HepG2 (cell line): ENCODE results near the gene CPNE4. TPM values are rescaled to one million over a fixed set of nuclear protein-coding genes. Genes with fewer than 3 reads are reported as not detected.

Source experiments
- IRX3 ChIP-seq: sonication (generic); formaldehyde crosslinking; IDR thresholded peaks from 2 replicates; pipeline ENCODE4 v1.8.1; 2023; ENCODE audit warnings: mild to moderate bottlenecking, low read depth, missing genetic modification reagents, borderline replicate concordance
- PREB ChIP-seq: sonication (generic); formaldehyde crosslinking; IDR thresholded peaks from 2 replicates; pipeline ENCODE4 v1.4.0; 2020; ENCODE audit warnings: missing genetic modification reagents
- SMAD9 ChIP-seq: sonication (generic); formaldehyde crosslinking; IDR thresholded peaks from 2 replicates; pipeline ENCODE4 v1.5.1; 2020; ENCODE audit warnings: mild to moderate bottlenecking, missing genetic modification reagents
- TRIM22 ChIP-seq: fragments of 450-650 bp; IDR thresholded peaks from 2 replicates; pipeline ENCODE4 v1.6.1; 2017
- ZFP90 ChIP-seq: sonication (generic); formaldehyde crosslinking; IDR thresholded peaks from 2 replicates; pipeline ENCODE4 v1.8.0; 2022; ENCODE audit warnings: missing genetic modification reagents, mild to moderate bottlenecking, inconsistent platforms, borderline replicate concordance
- ZHX2 ChIP-seq, 2 experiments: sonication (generic) in 1 of 2; formaldehyde crosslinking in 1 of 2; IDR thresholded peaks; 2 replicates each; pipeline versions ENCODE4 v1.6.1 to v1.9.0; 2014 to 2022; ENCODE audit warnings: antibody characterized with exemption in 1 of 2, borderline replicate concordance in 1 of 2, inconsistent platforms in 1 of 2, low read depth in 1 of 2, missing genetic modification reagents in 1 of 2
- ZNF224 ChIP-seq: sonication (generic); formaldehyde crosslinking; IDR thresholded peaks from 2 replicates; pipeline ENCODE4 v1.5.0; 2020; ENCODE audit warnings: mild to moderate bottlenecking, missing genetic modification reagents
- polyA plus RNA-seq, 8 experiments: library from polyadenylated mRNA; depleted of rRNA in 3 of 8; stranded (reverse) in 7 of 8; unstranded in 1 of 8; fragments of >200 nt; fragmentation: Illumina TruSeq in 4 of 8; extraction: Trizol in 4 of 8; gene quantifications; 2 replicates each; pipeline versions ENCODE4 v1.2.1 to v1.2.3, GENCODE V29; 2011 to 2016; ENCODE audit warnings: low read depth in 4 of 8, missing spikeins in 1 of 8, mixed read lengths in 1 of 8; ENCODE audit not compliant: insufficient read depth in 1 of 8
- total RNA-seq, 5 experiments: library from RNA; depleted of rRNA; stranded (reverse); fragments of >200 nt; fragmentation: Illumina TruSeq; extraction: Trizol; gene quantifications; 2 replicates each; pipeline ENCODE4 v1.2.3, GENCODE V29; 2016; ENCODE audit warnings: low read depth in 1 of 5

CPNE4 gene
- total and polyA plus RNA-seq, 2 of the 13 experiments (the other 11 are each of a cell fraction or from before 2014, with no cell fraction given): not detected

- TF ChIP-seq ZHX2 (IDR thresholded peaks at IDR 0.05; ENCODE audit: low read depth) (no peak), ZHX2 (CRISPR knock-in tag; IDR thresholded peaks at IDR 0.05; ENCODE audit: borderline replicate concordance) (no peak), PREB (no peak), IRX3 (CRISPR knock-in tag) (no peak), ZFP90 (no peak), ZNF224 (CRISPR knock-in tag) (no peak), TRIM22 (no peak), SMAD9 (no peak)
- TF ChIP-seq, all 625 proteins: peak for 0
These were observed 299.7 kb downstream of the CPNE4 start (continued) for GRCh38 chr3:131735116-131735515.
